GM06990 (cell line): Measurements from ENCODE around the gene ITGA2B.

Experiments used
- DNase-seq: peaks from one replicate; pipeline ENCODE4 v3.0.0-alpha.2; 2011; ENCODE audit not compliant: insufficient read length; ENCODE audit errors: extremely low read depth
- H3K27me3 ChIP-seq: replicated peaks from 2 replicates; pipeline ENCODE4 v1.6.0; 2011; ENCODE audit warnings: low read length; ENCODE audit not compliant: control insufficient read depth, insufficient read depth
- H3K36me3 ChIP-seq: 2 replicates; pipeline ENCODE4 v1.5.1; 2011; ENCODE audit warnings: low read length; ENCODE audit not compliant: control insufficient read depth, insufficient read depth
- H3K4me3 ChIP-seq: replicated peaks from 2 replicates; pipeline ENCODE4 v1.5.1; 2011; ENCODE audit warnings: low read depth, mild to moderate bottlenecking, control low read depth, low read length
- CTCF ChIP-seq: IDR thresholded peaks from 2 replicates; pipeline ENCODE4 v1.5.1; 2011; ENCODE audit warnings: low read length, control low read depth, mild to moderate bottlenecking, inconsistent platforms; ENCODE audit not compliant: insufficient read depth, poor library complexity, severe bottlenecking

ITGA2B gene

GRCh38 chr17:44424828-44425461 lies 35.5 kb upstream of the ITGA2B start:
- DNase-seq: no peak
- Histone ChIP-seq H3K36me3 (peaks cover 4% of the 10 kb centered on the region), H3K27me3 (no peaks in the 10 kb centered on the region), H3K4me3 (no peak overlapping the region)
- TF ChIP-seq CTCF: no peak

GRCh38 chr17:44417553-44417952 lies 28.1 kb upstream of the ITGA2B start:
- Histone ChIP-seq H3K36me3 (peaks cover 1% of the 10 kb centered on the region), H3K4me3 (no peak overlapping the region), H3K27me3 (no peaks in the 10 kb centered on the region)
- TF ChIP-seq CTCF: no peak
- peak; percentile 44 for DNase-seq

- peaks cover 1% of the 10 kb centered on the region for H3K36me3 ChIP-seq
- TF ChIP-seq CTCF: no peak
- no peak for DNase-seq
- H3K4me3 ChIP-seq: no peak overlapping the region
- H3K27me3 ChIP-seq: no peaks in the 10 kb centered on the region
These were observed 27.3 kb upstream of the ITGA2B start for GRCh38 chr17:44416558-44417289.

- no peak for TF ChIP-seq CTCF
- peaks cover under 1% of the 10 kb centered on the region for H3K36me3 ChIP-seq
- no peak overlapping the region for H3K4me3 ChIP-seq
- DNase-seq: no peak
- H3K27me3 ChIP-seq: no peaks in the 10 kb centered on the region
These were observed 25.1 kb upstream of the ITGA2B start for GRCh38 chr17:44414394-44415155.

- no peak overlapping the region for H3K4me3 ChIP-seq
- no peaks in the 10 kb centered on the region for H3K27me3 ChIP-seq
- TF ChIP-seq CTCF: peak; percentile 41
- no peaks in the 10 kb centered on the region; the same call in 1 of the 2 replicates for H3K36me3 ChIP-seq
- DNase-seq: no peak
These were observed 20.0 kb upstream of the ITGA2B start for GRCh38 chr17:44409309-44410028.
